GM12873 (cell line): Measurements from ENCODE around the gene SRGAP1.

Experiments
- CTCF ChIP-seq: IDR thresholded peaks from 2 replicates; pipeline ENCODE4 v1.5.1; 2012; ENCODE audit warnings: low read depth, mild to moderate bottlenecking, moderate library complexity, low read length, control low read depth; ENCODE audit not compliant: insufficient read depth; ENCODE audit errors: missing control alignments

The SRGAP1 gene

GRCh38 chr12:63844391-63845341 is at the start of gene SRGAP1:
Gene SRGAP1 (plus strand): TSS chr12:63844700. CDS start chr12:63844817, 117 bp downstream.
- TF ChIP-seq CTCF = no peak

- TF ChIP-seq CTCF = no peak
Measured at GRCh38 chr12:63795032-63795687, 49.3 kb upstream of the SRGAP1 start.

GRCh38 chr12:63795944-63796343 is 48.6 kb upstream of the SRGAP1 start:
- TF ChIP-seq CTCF = no peak

- peak; percentile 51 for TF ChIP-seq CTCF
Measured at GRCh38 chr12:63802012-63802608, 42.4 kb upstream of the SRGAP1 start.

- TF ChIP-seq CTCF = no peak
Measured at GRCh38 chr12:63804746-63805145, 39.8 kb upstream of the SRGAP1 start.

GRCh38 chr12:63805704-63806672 is 38.5 kb upstream of the SRGAP1 start:
- TF ChIP-seq CTCF = no peak
